ENCODE results near the gene SLC17A1. TPM values are rescaled to one million over a fixed set of nuclear protein-coding genes. Genes with fewer than 3 reads are reported as not detected.

SLC17A1 gene
- total and polyA plus RNA-seq, 12 donors: 0.06 to 1.0 (median 0.23) TPM; not detected in 7

GRCh38 chr6:25801436-25801835 lies 30.4 kb downstream of the SLC17A1 start:
- WGBS, 4 donors: 73 to 79% (median 77%) methylated on average over 4 of the region's 4 CpGs
- intact Hi-C loops (cut with DNase I): no loop called here
- H3K36me3 ChIP-seq (replicated peaks in 1 of 2): no peaks in the 10 kb centered on the region
- DNase-seq: no peak
- H3K9me3 ChIP-seq (replicated peaks in 1 of 3): no peaks in the 10 kb centered on the region
- H3K27ac ChIP-seq: no peak overlapping the region
- TF ChIP-seq, protein P1, sequence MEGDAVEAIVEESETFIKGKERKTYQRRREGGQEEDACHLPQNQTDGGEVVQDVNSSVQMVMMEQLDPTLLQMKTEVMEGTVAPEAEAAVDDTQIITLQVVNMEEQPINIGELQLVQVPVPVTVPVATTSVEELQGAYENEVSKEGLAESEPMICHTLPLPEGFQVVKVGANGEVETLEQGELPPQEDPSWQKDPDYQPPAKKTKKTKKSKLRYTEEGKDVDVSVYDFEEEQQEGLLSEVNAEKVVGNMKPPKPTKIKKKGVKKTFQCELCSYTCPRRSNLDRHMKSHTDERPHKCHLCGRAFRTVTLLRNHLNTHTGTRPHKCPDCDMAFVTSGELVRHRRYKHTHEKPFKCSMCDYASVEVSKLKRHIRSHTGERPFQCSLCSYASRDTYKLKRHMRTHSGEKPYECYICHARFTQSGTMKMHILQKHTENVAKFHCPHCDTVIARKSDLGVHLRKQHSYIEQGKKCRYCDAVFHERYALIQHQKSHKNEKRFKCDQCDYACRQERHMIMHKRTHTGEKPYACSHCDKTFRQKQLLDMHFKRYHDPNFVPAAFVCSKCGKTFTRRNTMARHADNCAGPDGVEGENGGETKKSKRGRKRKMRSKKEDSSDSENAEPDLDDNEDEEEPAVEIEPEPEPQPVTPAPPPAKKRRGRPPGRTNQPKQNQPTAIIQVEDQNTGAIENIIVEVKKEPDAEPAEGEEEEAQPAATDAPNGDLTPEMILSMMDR (IDR thresholded peaks at IDR 0.05): no peak
- no peak for TF ChIP-seq POLR2A (IDR thresholded peaks at IDR 0.05)
- H3K27me3 ChIP-seq: no peaks in the 10 kb centered on the region
- no peaks in the 10 kb centered on the region for H3K4me1 ChIP-seq (replicated peaks in 1 of 2)
- no peak overlapping the region for H3K4me3 ChIP-seq

DNA sequence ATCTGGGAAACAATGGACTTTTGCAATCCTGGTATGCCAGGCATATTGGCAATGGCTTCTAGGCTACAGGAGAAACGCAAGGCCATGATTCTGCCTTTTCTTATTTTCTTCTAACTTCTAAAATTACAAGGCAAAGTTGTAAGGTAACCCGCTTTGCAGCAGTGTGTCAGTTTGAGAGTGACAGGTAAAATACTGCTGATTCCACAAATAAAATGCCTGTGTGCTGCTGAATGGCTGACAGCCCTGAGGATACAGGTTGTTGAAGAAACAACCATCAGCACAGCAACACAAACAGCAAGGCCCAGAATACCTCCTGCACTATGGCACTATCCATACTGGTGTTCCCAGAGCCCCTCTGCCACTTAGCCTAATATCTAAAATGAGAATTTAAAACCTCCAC lies 37.1 kb downstream of the SLC17A1 start:
- Histone ChIP-seq H3K4me1 (replicated peaks in 1 of 2) (no peaks in the 10 kb centered on the region), H3K27ac (no peak overlapping the region), H3K9me3 (replicated peaks in 1 of 3) (no peaks in the 10 kb centered on the region), H3K36me3 (replicated peaks in 1 of 2) (no peaks in the 10 kb centered on the region), H3K27me3 (no peaks in the 10 kb centered on the region), H3K4me3 (no peak overlapping the region)
- WGBS, 4 donors: 92 to 97% (median 95%) methylated on average over 2 of the region's 2 CpGs
- intact Hi-C loops (cut with DNase I): no loop called here
- TF ChIP-seq, protein P1 (IDR thresholded peaks at IDR 0.05): no peak
- TF ChIP-seq POLR2A (IDR thresholded peaks at IDR 0.05): no peak
- no peak for DNase-seq

DNA sequence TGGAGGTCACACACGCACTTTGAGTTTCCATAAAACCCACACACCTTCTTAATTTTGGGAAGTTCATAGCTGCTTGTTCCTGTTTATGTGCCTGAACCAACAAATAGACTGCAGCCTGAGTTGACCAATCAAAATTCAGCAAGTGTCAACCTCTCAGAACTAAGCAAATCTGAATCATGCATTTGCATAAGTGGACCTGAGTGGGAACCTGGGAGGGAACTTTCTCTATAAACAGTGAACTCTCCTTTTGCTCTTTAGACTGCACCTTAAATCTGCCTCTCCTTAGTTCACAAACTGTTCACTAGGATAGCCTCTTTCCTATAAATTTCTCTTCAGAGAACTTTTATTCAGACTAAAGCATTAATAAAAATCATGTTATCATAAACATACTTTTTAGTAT lies 37.9 kb downstream of the SLC17A1 start:
- intact Hi-C loops (cut with DNase I): no loop called here
- DNase-seq: no peak
- H3K4me1 ChIP-seq (replicated peaks in 1 of 2): no peaks in the 10 kb centered on the region
- H3K27ac ChIP-seq: no peak overlapping the region
- no peaks in the 10 kb centered on the region for H3K36me3 ChIP-seq (replicated peaks in 1 of 2)
- TF ChIP-seq, protein P1 (IDR thresholded peaks at IDR 0.05): no peak
- no peak for TF ChIP-seq POLR2A (IDR thresholded peaks at IDR 0.05)
- no peak overlapping the region for H3K4me3 ChIP-seq
- no peaks in the 10 kb centered on the region for H3K27me3 ChIP-seq
- 75 to 96% (median 89%) methylated on average over 1 of the region's 1 CpG for WGBS, 4 donors
- H3K9me3 ChIP-seq (replicated peaks in 1 of 3): no peaks in the 10 kb centered on the region

GRCh38 chr6:25792016-25792415 lies 39.8 kb downstream of the SLC17A1 start:
- DNase-seq: no peak
- TF ChIP-seq, protein P1 (IDR thresholded peaks at IDR 0.05): no peak
- TF ChIP-seq POLR2A (IDR thresholded peaks at IDR 0.05): no peak
- Histone ChIP-seq H3K9me3 (replicated peaks in 1 of 3) (no peaks in the 10 kb centered on the region), H3K27ac (no peak overlapping the region), H3K27me3 (no peaks in the 10 kb centered on the region), H3K4me1 (replicated peaks in 1 of 2) (no peaks in the 10 kb centered on the region), H3K36me3 (replicated peaks in 1 of 2) (no peaks in the 10 kb centered on the region), H3K4me3 (no peak overlapping the region)
- WGBS, 4 donors: 81 to 86% (median 83%) methylated on average over 4 of the region's 4 CpGs
- intact Hi-C loops (cut with DNase I): no loop called here

All from adrenal gland (tissue), 12 donors.